ENCODE results near the gene GPR176.
"Not testable (repeated sequence)": the region's sequence is repeated elsewhere in the genome, so short reads cannot be mapped to it uniquely, and the experiment has no call there.

The GPR176 gene

GRCh38 chr15:39843565-39843964, 76.5 kb downstream of the GPR176 start:
- H3K4me1 Mint-ChIP-seq (ENCODE audit: low read depth), result no peaks in the 10 kb centered on the region
- H3K4me3 Mint-ChIP-seq, result no peak overlapping the region
- no peaks in the 10 kb centered on the region for H3K36me3 Mint-ChIP-seq (ENCODE audit: low read depth)
- no peak for DNase-seq
- H3K27ac Mint-ChIP-seq, result no peak overlapping the region
- no peaks in the 10 kb centered on the region for H3K9me3 Mint-ChIP-seq
- H3K27me3 Mint-ChIP-seq, result peaks cover 24% of the 10 kb centered on the region

DNA sequence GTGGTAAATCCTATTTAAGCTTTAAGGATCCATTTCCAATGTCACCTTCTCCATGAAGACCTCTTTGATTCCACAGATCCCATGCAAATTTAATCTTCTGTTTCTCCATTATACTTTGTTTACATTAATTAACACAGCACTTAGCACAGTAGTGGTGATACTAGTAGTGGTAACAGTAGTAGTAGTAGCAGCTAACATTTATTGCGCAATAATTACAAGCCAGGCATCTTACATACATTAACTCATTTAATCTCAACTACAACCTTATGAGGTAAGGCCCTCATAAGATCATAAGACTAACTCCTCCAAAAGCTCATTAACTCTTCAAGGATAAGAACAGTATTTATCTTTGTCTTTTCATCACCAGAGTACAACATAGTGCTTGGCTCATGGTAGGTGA, 82.6 kb downstream of the GPR176 start:
- Mint-ChIP-seq H3K4me3 (no peak overlapping the region), H3K27ac (no peak overlapping the region), H3K27me3 (peaks cover 51% of the 10 kb centered on the region), H3K36me3 (ENCODE audit: low read depth) (no peaks in the 10 kb centered on the region), H3K9me3 (no peaks in the 10 kb centered on the region), H3K4me1 (ENCODE audit: low read depth) (no peaks in the 10 kb centered on the region)
- DNase-seq, result no peak

- no peak overlapping the region for H3K27ac Mint-ChIP-seq
- no peaks in the 10 kb centered on the region for H3K4me1 Mint-ChIP-seq (ENCODE audit: low read depth)
- no peak for DNase-seq
- H3K4me3 Mint-ChIP-seq, result no peak overlapping the region
- no peaks in the 10 kb centered on the region for H3K36me3 Mint-ChIP-seq (ENCODE audit: low read depth)
- H3K9me3 Mint-ChIP-seq, result no peaks in the 10 kb centered on the region
- peaks cover 65% of the 10 kb centered on the region for H3K27me3 Mint-ChIP-seq
These were observed 84.5 kb downstream of the GPR176 start for GRCh38 chr15:39835550-39835949.

- H3K4me1 Mint-ChIP-seq (ENCODE audit: low read depth), result no peaks in the 10 kb centered on the region
- no peak overlapping the region for H3K4me3 Mint-ChIP-seq
- H3K9me3 Mint-ChIP-seq, result no peaks in the 10 kb centered on the region
- peaks cover 59% of the 10 kb centered on the region for H3K27me3 Mint-ChIP-seq
- no peaks in the 10 kb centered on the region for H3K36me3 Mint-ChIP-seq (ENCODE audit: low read depth)
- DNase-seq, result no peak
- no peak overlapping the region for H3K27ac Mint-ChIP-seq
These were observed 85.8 kb downstream of the GPR176 start for GRCh38 chr15:39834256-39834655.

- H3K36me3 Mint-ChIP-seq (ENCODE audit: low read depth), result no peaks in the 10 kb centered on the region
- DNase-seq, result no peak
- no peaks in the 10 kb centered on the region for H3K9me3 Mint-ChIP-seq
- no peak overlapping the region for H3K4me3 Mint-ChIP-seq
- no peak overlapping the region for H3K27ac Mint-ChIP-seq
- peaks cover 52% of the 10 kb centered on the region for H3K27me3 Mint-ChIP-seq
- H3K4me1 Mint-ChIP-seq (ENCODE audit: low read depth), result no peaks in the 10 kb centered on the region
These were observed 86.5 kb downstream of the GPR176 start for GRCh38 chr15:39833515-39833981.

DNA sequence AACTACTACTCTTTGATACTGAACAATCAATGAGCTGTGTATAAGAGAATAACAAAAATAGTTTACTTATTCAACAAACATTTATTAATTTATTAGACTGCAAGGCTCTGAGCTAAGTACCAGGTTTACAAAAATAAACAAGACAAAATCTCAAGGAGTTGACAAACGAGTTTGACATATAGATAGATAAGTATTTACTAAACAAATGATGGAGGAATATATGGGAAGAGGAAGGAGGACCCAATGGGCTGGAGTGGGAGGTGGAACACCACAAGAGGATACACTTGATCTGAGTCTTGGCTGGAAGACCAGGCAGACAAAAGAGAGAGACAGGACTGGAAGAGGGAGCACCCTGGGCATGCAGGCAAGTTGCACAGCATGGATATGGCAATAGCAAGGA, 89.9 kb downstream of the GPR176 start:
- peaks cover 51% of the 10 kb centered on the region for H3K27me3 Mint-ChIP-seq
- H3K4me3 Mint-ChIP-seq, result no peak overlapping the region
- no peak overlapping the region for H3K27ac Mint-ChIP-seq
- no peak for DNase-seq
- H3K36me3 Mint-ChIP-seq (ENCODE audit: low read depth), result no peaks in the 10 kb centered on the region
- no peaks in the 10 kb centered on the region for H3K9me3 Mint-ChIP-seq
- no peaks in the 10 kb centered on the region for H3K4me1 Mint-ChIP-seq (ENCODE audit: low read depth)

GRCh38 chr15:39828374-39828931, 91.6 kb downstream of the GPR176 start:
- Mint-ChIP-seq H3K9me3 (peaks cover 2% of the 10 kb centered on the region), H3K27ac (no peak overlapping the region), H3K4me1 (ENCODE audit: low read depth) (no peaks in the 10 kb centered on the region), H3K27me3 (peaks cover 42% of the 10 kb centered on the region), H3K4me3 (no peak overlapping the region), H3K36me3 (ENCODE audit: low read depth) (no peaks in the 10 kb centered on the region)
- no peak for DNase-seq

GRCh38 chr15:39826975-39827374, 93.1 kb downstream of the GPR176 start:
- no peaks in the 10 kb centered on the region for H3K36me3 Mint-ChIP-seq (ENCODE audit: low read depth)
- H3K4me1 Mint-ChIP-seq (ENCODE audit: low read depth), result no peaks in the 10 kb centered on the region
- peaks cover 2% of the 10 kb centered on the region for H3K9me3 Mint-ChIP-seq
- no peak overlapping the region for H3K27ac Mint-ChIP-seq
- H3K4me3 Mint-ChIP-seq, result no peak overlapping the region
- peaks cover 29% of the 10 kb centered on the region for H3K27me3 Mint-ChIP-seq
- DNase-seq, result no peak

DNA sequence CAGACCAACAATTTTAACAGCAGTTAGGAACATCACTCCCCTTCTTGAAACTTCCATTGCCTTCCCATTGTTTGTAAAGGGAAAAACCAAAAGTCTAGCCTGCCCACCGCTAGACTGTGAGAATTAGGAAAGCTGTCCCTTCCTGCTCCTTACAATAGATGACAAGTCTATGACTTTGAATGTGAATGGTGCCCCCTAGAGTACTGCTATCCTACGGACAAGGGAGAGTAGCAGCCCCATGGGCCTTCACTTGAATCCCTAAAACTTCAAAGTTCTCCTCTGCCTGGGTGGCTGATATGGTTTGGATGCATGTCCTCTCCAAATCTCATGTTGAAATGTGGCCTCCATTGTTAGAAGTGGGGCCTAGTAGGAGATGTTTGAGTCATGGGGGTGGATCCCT, 96.4 kb downstream of the GPR176 start:
- DNase-seq, result no peak
- Mint-ChIP-seq H3K27me3 (peaks cover 16% of the 10 kb centered on the region), H3K36me3 (ENCODE audit: low read depth) (no peaks in the 10 kb centered on the region), H3K4me3 (no peak overlapping the region), H3K27ac (no peak overlapping the region), H3K9me3 (peaks cover 2% of the 10 kb centered on the region), H3K4me1 (ENCODE audit: low read depth) (no peaks in the 10 kb centered on the region)

DNA sequence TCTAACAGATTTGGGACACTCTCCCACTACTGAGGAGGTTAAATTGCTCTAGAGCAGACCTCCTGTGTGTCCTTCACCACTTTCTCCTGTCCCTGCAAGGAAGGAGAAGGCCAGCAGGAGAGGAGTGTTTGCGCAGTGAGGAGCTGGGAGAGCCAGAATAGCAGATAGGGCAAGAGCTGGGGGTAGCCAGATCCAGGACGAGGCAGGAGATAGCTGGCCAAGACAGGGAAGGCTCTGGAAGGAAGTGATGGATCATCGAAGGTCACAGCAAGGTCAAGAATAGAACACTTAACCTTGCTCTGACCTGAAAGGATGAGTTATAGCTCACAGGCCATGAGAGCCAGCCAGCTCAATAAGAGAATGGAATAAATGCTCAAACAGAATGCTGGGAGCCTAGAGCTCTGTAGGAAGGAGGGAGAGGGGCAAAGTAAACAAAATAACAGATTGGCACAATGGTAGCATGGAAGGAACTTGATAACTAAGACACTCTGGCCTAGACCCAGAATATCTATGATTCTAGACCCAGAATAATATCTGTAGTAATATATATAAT, 99.9 kb downstream of the GPR176 start:
- no peaks in the 10 kb centered on the region for H3K4me1 Mint-ChIP-seq (ENCODE audit: low read depth)
- H3K27ac Mint-ChIP-seq, result no peak overlapping the region
- peaks cover 2% of the 10 kb centered on the region for H3K9me3 Mint-ChIP-seq
- H3K4me3 Mint-ChIP-seq, result no peak overlapping the region
- H3K36me3 Mint-ChIP-seq (ENCODE audit: low read depth), result no peaks in the 10 kb centered on the region
- no peaks in the 10 kb centered on the region for H3K27me3 Mint-ChIP-seq
- no peak for DNase-seq

DNA sequence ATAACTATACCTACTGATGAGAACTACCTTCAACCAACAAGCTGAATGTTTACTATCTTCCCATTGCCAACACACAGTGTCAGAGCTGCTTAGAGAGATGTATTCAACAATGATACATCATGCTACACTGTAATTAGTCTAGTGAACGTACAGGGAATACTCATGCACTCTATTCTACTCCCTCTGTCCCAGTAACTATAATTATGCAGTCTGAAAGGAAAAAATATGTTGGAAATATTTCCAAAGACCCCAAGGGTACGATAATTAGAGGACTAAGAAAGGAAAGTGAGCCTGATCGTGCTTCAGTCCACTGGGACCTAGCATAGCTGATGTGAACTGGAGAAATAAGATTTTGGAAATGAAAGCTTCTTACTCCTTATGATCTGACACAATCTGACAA, 100.5 kb downstream of the GPR176 start:
- Mint-ChIP-seq H3K27ac (no peak overlapping the region), H3K4me3 (no peak overlapping the region), H3K27me3 (no peaks in the 10 kb centered on the region), H3K9me3 (peaks cover 2% of the 10 kb centered on the region), H3K4me1 (ENCODE audit: low read depth) (no peaks in the 10 kb centered on the region), H3K36me3 (ENCODE audit: low read depth) (no peaks in the 10 kb centered on the region)
- no peak for DNase-seq

DNA sequence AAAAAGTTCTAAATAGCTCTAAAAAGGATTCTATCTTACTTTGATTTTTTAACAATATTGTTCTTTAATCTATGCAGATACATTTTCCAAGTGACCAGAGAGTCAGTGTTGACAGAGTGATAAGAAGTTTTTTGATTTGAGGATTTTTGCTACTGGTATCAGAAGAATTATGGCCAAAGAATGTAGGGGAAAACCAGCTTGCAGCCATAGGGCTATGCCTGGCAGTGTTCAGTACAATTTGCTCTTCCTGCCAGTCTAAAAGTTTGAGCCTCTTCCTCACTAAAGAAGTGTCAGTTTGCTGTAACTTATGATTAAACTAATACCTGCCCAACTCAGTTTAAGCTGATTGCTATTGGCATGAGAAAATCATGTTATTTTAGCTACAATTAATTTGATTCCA, 102.2 kb downstream of the GPR176 start:
- no peak overlapping the region for H3K4me3 Mint-ChIP-seq
- no peaks in the 10 kb centered on the region for H3K36me3 Mint-ChIP-seq (ENCODE audit: low read depth)
- H3K27ac Mint-ChIP-seq, result no peak overlapping the region
- no peak for DNase-seq
- no peaks in the 10 kb centered on the region for H3K27me3 Mint-ChIP-seq
- H3K9me3 Mint-ChIP-seq, result no peaks in the 10 kb centered on the region
- no peaks in the 10 kb centered on the region for H3K4me1 Mint-ChIP-seq (ENCODE audit: low read depth)

- no peaks in the 10 kb centered on the region for H3K27me3 Mint-ChIP-seq
- H3K4me3 Mint-ChIP-seq, result no peak overlapping the region
- no peak for DNase-seq
- no peaks in the 10 kb centered on the region for H3K36me3 Mint-ChIP-seq (ENCODE audit: low read depth)
- no peaks in the 10 kb centered on the region for H3K4me1 Mint-ChIP-seq (ENCODE audit: low read depth)
- H3K27ac Mint-ChIP-seq, result no peak overlapping the region
- no peaks in the 10 kb centered on the region for H3K9me3 Mint-ChIP-seq
These were observed 105.6 kb downstream of the GPR176 start for GRCh38 chr15:39814489-39814888.

- H3K4me1 Mint-ChIP-seq (ENCODE audit: low read depth); DNase-seq; H3K4me3 Mint-ChIP-seq; H3K36me3 Mint-ChIP-seq (ENCODE audit: low read depth); H3K27me3 Mint-ChIP-seq; H3K9me3 Mint-ChIP-seq; H3K27ac Mint-ChIP-seq: not testable (repeated sequence)
These were observed 107.4 kb downstream of the GPR176 start for GRCh38 chr15:39812651-39813050.

GRCh38 chr15:39808909-39809308, 111.2 kb downstream of the GPR176 start:
- no peak overlapping the region for H3K27ac Mint-ChIP-seq
- H3K4me3 Mint-ChIP-seq, result no peak overlapping the region
- no peak for DNase-seq
- H3K36me3 Mint-ChIP-seq (ENCODE audit: low read depth), result no peaks in the 10 kb centered on the region
- H3K9me3 Mint-ChIP-seq, result no peaks in the 10 kb centered on the region
- H3K4me1 Mint-ChIP-seq (ENCODE audit: low read depth), result no peaks in the 10 kb centered on the region
- peaks cover 9% of the 10 kb centered on the region for H3K27me3 Mint-ChIP-seq

DNA sequence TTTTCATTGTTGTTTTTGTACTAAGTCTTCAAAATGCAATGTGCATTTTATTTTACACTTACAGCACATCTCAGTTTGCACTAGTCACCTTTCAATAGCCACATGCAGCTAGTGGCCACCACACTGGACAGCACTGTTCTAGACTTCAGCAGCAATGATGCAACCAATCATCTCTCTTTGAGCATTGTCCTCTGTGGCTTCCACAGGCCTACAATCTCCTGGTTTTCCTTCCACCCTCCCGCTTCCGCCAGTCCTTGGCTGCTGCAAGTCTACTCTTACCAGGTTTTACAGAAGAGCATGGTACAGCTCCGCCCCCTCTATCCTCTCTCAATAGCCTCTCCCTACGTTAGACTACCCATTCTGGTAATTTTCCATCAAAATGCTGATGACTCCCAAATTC, 112.3 kb downstream of the GPR176 start:
- H3K27ac Mint-ChIP-seq, result no peak overlapping the region
- H3K27me3 Mint-ChIP-seq, result peaks cover 11% of the 10 kb centered on the region
- H3K9me3 Mint-ChIP-seq, result no peaks in the 10 kb centered on the region
- H3K4me1 Mint-ChIP-seq (ENCODE audit: low read depth), result no peaks in the 10 kb centered on the region
- H3K36me3 Mint-ChIP-seq (ENCODE audit: low read depth), result no peaks in the 10 kb centered on the region
- DNase-seq, result no peak
- H3K4me3 Mint-ChIP-seq, result no peak overlapping the region

Measured in activated T-cell treated with anti-CD3 and anti-CD28 coated beads, Interleukin-2, amount 50 U/mL, for 24 hours (primary cell).